Measurements from ENCODE around the gene E2F6. TPM values are rescaled to one million over a fixed set of nuclear protein-coding genes. Genes with fewer than 3 reads are reported as not detected.

E2F6 gene
- total and polyA plus RNA-seq, 2 of the 13 experiments (the other 11 are each of a cell fraction or from before 2014, with no cell fraction given) = 27.3 to 36.0 TPM

DNA sequence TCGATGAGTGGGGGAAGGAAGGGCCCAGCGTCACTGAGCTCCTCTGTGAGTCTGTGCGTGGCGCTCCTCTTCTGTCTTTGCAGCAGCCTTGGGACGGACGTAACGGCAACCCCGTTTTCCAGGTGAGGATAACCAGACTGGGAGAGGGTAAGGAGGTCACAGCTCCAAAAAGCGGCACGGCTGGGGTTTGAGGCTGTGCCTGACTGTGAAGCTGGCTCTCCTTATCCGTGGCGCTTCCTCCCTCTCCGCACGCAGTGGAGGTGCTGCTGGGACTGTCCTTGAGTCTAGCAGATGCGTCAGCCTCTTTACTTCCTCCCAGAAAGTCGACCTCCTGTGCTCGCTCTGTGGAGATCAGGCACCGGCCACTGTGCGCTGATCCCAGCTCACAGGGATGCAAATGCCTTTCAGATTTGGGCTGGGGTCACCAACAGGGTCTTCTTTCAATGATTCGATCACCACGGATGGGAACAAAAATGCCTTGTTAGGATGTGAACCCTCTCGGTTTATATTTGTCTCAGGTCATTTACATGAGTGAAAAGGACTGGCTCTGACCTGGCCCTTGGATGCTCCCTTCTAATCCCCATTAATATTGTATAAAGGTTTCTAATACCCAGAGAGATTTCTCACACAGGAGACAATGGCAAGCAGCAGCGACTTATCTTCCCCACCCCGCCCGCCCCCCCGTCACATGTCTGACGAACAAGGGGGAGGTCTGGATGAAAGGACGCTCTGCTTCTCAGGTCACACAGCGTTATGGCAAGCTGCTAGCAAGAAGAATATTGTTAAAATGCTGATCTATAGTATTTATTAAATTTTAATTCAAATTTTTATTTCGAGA, 30.1 kb upstream of the E2F6 start:
- DNase-seq (ENCODE audit: low spot score) = no peak
- CTCF ChIA-PET (ENCODE audit: low intra/inter-chr PET ratio, low total read pairs) = no interaction called here
- POLR2A ChIA-PET = interaction anchor here (1.2 to 6.5 kb wide), 2 partner anchors 10 kb away, joined by 3 to 102 read pairs; no protein-coding TSS in a partner anchor
- Histone ChIP-seq H2AFZ (ENCODE audit: low read length) (no peak overlapping the region), H3K27me3 (ENCODE audit: control insufficient read depth in 1 of 2, insufficient read depth in 2 of 2, low read length in 2 of 2) (no peaks in the 10 kb centered on the region), H3K4me1 (ENCODE audit: insufficient read depth, low read length) (peaks cover 97% of the 10 kb centered on the region), H3K4me2 (ENCODE audit: low read depth, low read length) (no peak overlapping the region; the same call in 1 of the 2 replicates), H3K36me3 (replicated peaks in 1 of 2; ENCODE audit: control insufficient read depth in 1 of 2, insufficient read depth in 2 of 2, low read length in 2 of 2) (peaks cover 4% of the 10 kb centered on the region in 2 experiments; a peak in 4 of 5 replicates), H3K4me3 (replicated peaks in 1 of 3; ENCODE audit: insufficient read depth in 1 of 3, low read depth in 2 of 3, low read length in 3 of 3) (no peak overlapping the region), H3K27ac (ENCODE audit: extremely low read length, insufficient read depth, low read length) (peak overlapping the region; percentile 98), H3K9me3 (ENCODE audit: low read length) (no peaks in the 10 kb centered on the region), H3K9ac (ENCODE audit: insufficient read depth, low read depth, low read length) (no peak overlapping the region), H4K20me1 (ENCODE audit: insufficient read depth, low read length) (no peaks in the 10 kb centered on the region), H3K79me2 (ENCODE audit: insufficient read depth, low read length) (peaks cover 88% of the 10 kb centered on the region)
- no peak for ATAC-seq
- intact Hi-C loops (cut with micrococcal nuclease; ENCODE audit: unreplicated experiment) (no loop called here), in situ Hi-C loops (cut with HindIII; ENCODE audit: extremely low pct_ligation_motif_present, low pct_unique_long_range_greater_than_20kb) (loop anchor here (5.0 kb wide), 1 partner anchor 41 kb away; no protein-coding TSS in a partner anchor)
- 94% methylated on average over 30 of the region's 30 CpGs for WGBS (ENCODE audit: low lambda C conversion rate)
- no TSS peak for BruUV-seq (replicated peaks)
- FAIRE-seq = no peak
- peak; percentile 98 for TF ChIP-seq ZBTB38 (CRISPR knock-in tag; IDR thresholded peaks at IDR 0.05)
- TF ChIP-seq DZIP1 (CRISPR knock-in tag; IDR thresholded peaks at IDR 0.05) = 0 out of 2 replicates have a peak, but pooled peaks have one; percentile 23
- TF ChIP-seq ZNF225 (CRISPR knock-in tag; IDR thresholded peaks at IDR 0.05) = 0 out of 2 replicates have a peak, but pooled peaks have one; percentile 66
- peak; percentile 17; the same call in 1 of the 2 replicates for TF ChIP-seq RXRA (CRISPR knock-in tag; IDR thresholded peaks at IDR 0.05)
- TF ChIP-seq POGZ (CRISPR knock-in tag; IDR thresholded peaks at IDR 0.05) = 0 out of 2 replicates have a peak, but pooled peaks have one; percentile 40
- TF ChIP-seq ELF1 (CRISPR knock-in tag; IDR thresholded peaks at IDR 0.05) = no peak
- TF ChIP-seq AGO2 (optimal IDR thresholded peaks at IDR 0.05; ENCODE audit: low read depth, low read length) = peak; percentile 33
- peak; percentile 92; the same call in 1 of the 2 replicates for TF ChIP-seq ZBTB4 (CRISPR knock-in tag; IDR thresholded peaks at IDR 0.05; ENCODE audit: borderline replicate concordance)
- 0 out of 4 replicates have a peak, but pooled peaks of 1 of the 2 experiments have one; percentile 6 for TF ChIP-seq MAFK (conservative IDR thresholded peaks at IDR 0.05 in 1 of 2, IDR thresholded peaks at IDR 0.05 in 1 of 2; ENCODE audit: low read length in 2 of 2)
- no peak for TF ChIP-seq ZBTB37 (CRISPR knock-in tag; IDR thresholded peaks at IDR 0.05)
- TF ChIP-seq ZNF136 (CRISPR knock-in tag; IDR thresholded peaks at IDR 0.05; ENCODE audit: low read depth) = no peak

Measured in HepG2 (cell line).